Measurements from ENCODE around the gene TBC1D32.
"Not testable (repeated sequence)": the region's sequence is repeated elsewhere in the genome, so short reads cannot be mapped to it uniquely, and the experiment has no call there.

The TBC1D32 gene

GRCh38 chr6:121333196-121333595 lies 1.1 kb downstream of the TBC1D32 start:
- no peak for DNase-seq (ENCODE audit: low read depth)

- no peak for DNase-seq (ENCODE audit: low read depth)
Observed at GRCh38 chr6:121330516-121330915, 3.8 kb downstream of the TBC1D32 start.

DNA sequence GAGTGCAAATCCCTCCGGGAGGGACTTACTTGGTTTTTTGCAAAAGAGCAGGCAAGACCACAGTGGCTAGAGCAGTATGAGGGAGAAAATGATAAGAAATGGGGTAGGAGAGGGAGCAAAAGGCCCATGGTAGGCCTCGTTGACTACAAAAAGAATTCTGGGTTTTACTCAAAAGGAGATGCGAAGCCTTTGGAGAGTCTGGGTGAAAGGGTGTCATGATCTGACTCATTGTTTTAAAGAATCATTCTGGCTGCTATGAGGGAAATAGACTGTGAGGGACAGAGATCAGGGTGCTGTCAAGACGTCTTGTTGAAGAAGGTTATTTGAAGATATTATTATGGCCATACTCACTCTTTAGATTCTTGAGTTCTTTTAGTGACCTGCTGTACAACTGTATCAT lies 13.0 kb downstream of the TBC1D32 start:
- no peak for DNase-seq (ENCODE audit: low read depth)

DNA sequence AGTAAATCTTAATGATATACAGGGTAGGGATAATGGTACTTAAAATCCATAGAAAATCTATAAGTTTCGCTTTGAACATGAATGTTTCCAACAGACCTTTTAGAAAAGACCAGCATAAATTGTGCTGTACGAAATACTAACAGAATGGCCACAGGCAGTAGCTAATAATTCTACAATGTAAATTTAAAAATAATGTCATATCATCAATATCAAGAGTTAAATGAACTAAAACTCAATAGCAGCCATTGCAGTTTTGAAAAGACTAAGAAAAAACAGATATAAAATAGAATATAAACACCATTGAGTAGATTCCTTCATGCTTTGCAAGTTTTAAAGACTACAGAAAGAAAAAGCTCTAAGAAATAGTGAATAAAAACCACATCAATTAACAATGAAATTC lies 14.7 kb downstream of the TBC1D32 start:
- no peak for DNase-seq (ENCODE audit: low read depth)

- DNase-seq (ENCODE audit: low read depth), result no peak
Observed at GRCh38 chr6:121319112-121319553, 15.1 kb downstream of the TBC1D32 start.

DNA sequence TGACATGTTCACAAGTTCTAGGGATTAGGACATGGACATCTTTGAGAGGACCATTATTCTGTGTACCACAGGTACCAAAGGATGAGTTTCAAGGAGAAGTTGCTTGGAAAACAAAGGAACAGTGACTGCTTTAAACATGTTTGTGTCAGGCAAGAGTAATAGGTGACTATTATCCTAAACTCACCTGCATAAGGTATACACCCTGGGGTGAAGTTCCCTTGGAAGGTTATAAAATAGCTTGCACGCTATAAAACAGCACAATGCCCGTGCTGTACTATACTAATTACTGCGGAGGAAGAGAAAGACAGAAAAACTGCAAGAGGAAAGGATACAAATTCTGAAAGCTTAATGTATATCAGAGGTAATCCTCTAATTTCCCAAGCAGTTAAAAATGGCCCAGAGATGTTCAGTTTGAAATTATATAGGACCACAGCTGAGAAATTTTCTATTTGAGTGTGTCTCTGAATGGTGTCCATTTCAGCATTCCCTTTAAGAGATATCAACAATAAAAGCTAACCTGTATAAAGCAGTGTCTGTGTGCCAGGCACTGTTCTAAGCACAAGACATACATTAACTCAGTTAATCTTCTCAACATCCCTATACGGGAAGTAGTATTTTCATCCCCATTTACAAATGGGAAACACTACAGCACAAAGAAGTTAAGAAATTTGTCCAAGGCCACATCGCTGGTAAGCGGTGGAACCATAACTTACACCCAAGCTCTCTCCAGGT lies 19.7 kb downstream of the TBC1D32 start:
- no peak for DNase-seq (ENCODE audit: low read depth)

DNA sequence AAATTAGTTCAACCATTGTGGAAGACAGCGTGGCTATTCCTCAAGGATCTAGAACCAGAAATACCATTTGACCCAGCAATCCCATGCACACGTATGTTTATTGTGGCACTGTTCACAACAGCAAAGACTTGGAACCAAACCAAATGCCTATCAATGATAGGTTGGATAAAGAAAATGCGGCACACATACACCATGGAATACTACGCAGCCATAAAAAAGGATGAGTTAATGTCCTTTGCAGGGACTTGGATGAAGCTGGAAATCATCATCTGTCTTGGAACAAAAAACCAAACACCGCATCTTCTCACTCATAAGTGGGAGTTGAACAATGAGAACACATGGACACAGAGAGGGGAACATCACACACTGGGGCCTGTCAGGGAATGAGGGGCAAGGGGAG lies 22.5 kb downstream of the TBC1D32 start:
- not testable (repeated sequence) for DNase-seq (ENCODE audit: low read depth)

- no peak for DNase-seq (ENCODE audit: low read depth)
Observed at GRCh38 chr6:121310495-121310894, 23.8 kb downstream of the TBC1D32 start.

DNA sequence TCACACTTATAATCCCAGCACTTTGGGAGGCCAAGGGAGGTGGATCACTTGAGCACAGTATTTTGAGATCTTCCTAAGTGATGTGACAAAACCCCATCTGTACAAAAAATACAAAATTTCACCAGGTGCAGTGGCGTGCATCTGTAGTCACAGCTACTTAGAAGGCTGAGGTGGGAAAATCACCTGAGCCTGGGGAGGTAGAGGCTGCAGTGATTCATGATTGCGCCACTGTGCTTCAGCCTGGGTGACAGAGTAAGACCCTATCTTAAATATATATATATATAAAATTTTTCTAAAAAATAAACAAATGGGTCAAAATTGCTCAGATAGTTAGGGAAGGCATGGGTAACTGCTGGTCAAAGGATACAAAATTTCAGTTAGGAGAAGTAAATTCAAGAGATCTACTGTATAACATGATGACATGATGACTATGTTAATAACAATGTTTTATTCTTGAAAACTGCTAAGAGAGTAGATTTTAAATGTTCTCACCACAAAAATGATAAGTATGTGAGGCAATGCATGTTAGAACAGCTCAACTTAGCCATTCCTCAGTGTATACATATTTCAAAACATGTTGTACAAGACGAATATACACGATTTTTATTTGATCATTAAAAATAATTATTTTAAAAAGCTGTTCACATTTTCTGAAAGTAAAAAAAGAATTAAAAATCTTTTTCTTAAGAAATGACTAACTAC lies 24.4 kb downstream of the TBC1D32 start:
- DNase-seq (ENCODE audit: low read depth), result no peak

DNA sequence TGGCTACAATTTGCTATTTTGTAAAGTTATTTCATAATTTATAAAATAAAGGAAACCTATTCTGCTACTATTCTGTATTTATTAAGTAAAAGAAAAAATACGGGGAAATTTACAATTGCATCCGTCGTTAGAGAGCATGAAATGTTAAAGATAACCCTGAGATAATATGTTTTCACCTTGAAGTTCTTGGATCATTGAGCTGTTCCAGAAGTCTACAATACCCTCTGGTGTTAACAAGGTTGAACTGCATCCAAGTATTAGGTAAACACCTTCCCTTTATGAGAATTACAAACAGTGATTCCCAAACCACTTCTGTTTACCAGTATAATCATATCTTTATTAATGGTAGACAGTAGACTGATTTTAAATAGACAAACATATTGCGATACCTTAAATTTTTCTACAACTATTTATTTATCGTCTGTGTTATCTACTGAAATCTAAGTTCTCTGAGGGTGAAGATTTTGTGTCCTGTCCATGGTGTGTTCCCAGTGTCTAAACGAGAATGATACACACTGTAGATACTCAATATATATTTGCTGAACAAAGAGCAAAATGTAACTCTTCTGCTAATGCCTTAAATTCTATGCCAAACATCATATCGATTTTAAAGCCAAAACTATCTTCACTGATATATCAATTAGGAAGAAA lies 28.2 kb downstream of the TBC1D32 start:
- no peak for DNase-seq (ENCODE audit: low read depth)

DNA sequence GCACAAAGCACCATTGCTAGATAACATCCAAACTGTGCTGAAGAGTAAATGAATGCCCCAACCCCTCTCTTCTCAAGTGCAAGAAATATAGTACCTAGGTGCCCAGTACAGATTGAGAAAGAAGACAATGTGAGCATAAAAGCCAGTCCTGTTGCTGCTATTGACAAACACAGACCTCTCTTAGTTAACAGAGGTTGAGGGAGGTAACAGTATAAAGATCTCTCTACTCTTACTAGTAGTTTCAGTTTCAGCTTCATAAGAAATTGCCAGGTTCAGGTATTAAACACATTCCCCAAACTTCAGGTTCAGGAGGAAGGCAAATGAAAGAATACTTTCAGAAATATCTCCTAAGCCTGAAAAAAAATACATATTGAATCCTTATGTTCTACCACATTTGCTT lies 31.4 kb downstream of the TBC1D32 start:
- DNase-seq (ENCODE audit: low read depth), result no peak

GRCh38 chr6:121301156-121301555 lies 33.1 kb downstream of the TBC1D32 start:
- DNase-seq (ENCODE audit: low read depth), result not testable (repeated sequence)

DNA sequence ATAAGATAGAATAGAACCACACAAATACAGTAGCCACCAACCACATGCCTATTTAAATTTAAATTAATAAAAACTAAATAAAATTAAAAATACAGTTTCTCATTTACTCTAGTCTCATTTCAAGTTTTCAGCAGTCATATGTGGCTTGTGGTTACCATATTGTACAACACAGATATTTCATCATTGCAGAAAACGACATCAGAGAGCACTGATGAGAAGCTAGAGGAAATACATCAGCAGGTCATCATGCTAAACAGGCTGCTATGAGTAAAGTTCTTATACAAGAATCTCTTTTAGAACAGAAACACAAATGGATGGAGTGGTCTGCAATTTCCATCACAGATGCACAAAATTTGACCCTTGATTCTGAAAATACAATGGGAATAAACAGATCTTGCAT lies 36.6 kb downstream of the TBC1D32 start:
- no peak for DNase-seq (ENCODE audit: low read depth)

DNA sequence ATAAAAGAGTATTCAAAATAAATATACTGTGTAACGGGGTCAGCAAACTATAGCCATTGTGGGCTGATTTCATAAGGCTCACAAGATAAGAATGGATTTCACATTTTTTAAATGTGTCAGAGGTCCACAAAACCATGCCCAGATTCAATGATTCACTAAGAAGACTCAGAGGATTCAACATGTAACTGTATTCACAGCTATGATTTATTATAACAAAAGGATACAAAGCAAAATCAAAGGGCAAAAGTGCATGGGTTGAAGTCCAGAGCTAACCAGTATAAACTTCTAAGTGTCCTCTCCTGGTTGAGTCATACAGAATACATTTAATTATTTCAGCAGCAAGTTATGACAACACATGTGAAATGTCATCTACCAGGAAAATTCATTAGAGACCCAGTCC lies 49.2 kb downstream of the TBC1D32 start:
- peak; percentile 56 for DNase-seq (ENCODE audit: low read depth)

- no peak for DNase-seq (ENCODE audit: low read depth)
Observed at GRCh38 chr6:121274666-121275295, 59.5 kb downstream of the TBC1D32 start.

DNA sequence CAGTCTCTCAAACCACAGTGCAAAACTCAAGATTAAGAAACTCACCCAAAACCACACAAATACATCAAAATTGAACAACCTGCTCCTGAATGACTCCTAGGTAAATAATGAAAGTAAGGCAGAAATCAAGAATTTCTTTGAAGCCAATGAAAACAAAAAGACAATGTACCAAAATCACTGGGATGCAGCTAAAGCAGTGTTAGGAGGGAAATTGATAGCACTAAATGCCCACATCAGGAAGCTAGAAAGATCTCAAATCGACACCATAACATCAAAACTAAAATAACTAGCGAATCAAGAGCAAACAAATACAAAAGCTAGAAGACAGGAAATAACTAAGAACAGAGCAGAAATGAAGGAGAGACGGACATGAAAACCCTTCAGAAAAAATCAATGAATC lies 70.5 kb downstream of the TBC1D32 start:
- DNase-seq (ENCODE audit: low read depth), result no peak

DNA sequence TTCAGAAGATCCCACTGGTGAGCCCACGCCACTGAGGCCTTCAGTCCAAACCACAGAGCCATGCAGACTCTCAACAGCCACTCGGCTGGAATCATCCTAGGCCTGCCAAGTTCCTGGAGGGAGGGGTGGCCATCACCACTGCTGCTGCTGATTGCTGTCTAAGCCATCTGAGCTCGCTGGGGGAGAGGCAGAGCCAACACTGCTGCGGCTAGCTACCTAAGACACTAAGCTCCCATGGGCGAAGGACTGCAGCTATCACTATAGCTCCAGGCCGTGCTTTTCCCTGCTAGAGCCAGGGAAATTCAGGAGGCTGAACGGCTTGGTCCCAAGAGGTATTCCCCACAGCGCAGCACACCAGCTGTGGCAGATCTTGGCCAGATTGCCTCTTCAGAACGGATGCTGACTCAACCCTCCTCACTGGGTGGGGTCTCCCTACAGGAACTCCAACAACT lies 73.6 kb downstream of the TBC1D32 start:
- DNase-seq (ENCODE audit: low read depth), result no peak

GRCh38 chr6:121247386-121247785 lies 86.9 kb downstream of the TBC1D32 start:
- no peak for DNase-seq (ENCODE audit: low read depth)

DNA sequence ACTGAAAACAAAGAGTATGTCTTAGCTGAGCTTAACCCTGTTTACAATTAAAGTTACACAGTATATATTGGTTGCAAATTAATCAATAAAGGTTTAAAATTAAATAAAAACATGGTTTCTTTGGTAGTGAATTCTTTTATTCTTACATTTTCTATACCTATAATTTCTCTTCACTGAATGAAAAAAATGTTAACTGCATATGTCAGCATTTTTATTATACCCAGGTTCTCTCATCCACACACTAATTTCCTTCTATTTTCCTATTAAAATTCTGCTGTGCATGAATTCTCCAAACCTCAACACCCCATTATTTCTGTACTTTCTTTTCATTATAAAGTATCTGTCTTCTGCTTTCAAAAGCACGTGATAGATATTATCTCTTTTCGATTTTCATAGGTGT lies 91.9 kb downstream of the TBC1D32 start:
- no peak for DNase-seq (ENCODE audit: low read depth)

- no peak for DNase-seq (ENCODE audit: low read depth)
Observed at GRCh38 chr6:121237859-121238258, 96.4 kb downstream of the TBC1D32 start.

GRCh38 chr6:121236984-121237383 lies 97.3 kb downstream of the TBC1D32 start:
- DNase-seq (ENCODE audit: low read depth), result no peak

GRCh38 chr6:121235386-121235785 lies 98.9 kb downstream of the TBC1D32 start:
- DNase-seq (ENCODE audit: low read depth), result no peak

GRCh38 chr6:121223930-121224329 lies 110.3 kb downstream of the TBC1D32 start:
- no peak for DNase-seq (ENCODE audit: low read depth)
